Brain pericyte (primary cell): ENCODE results near the gene RCE1.

Experiments used
- DNase-seq: peaks from one replicate; pipeline ENCODE4 v3.0.0-alpha.2; 2012; ENCODE audit warnings: low read depth, low spot score

RCE1 gene

GRCh38 chr11:66844496-66845142 lies 1.4 kb downstream of the RCE1 start:
- no peak for DNase-seq

- DNase-seq, result no peak
Measured at GRCh38 chr11:66845143-66845875, 2.1 kb downstream of the RCE1 start.

GRCh38 chr11:66845876-66846212 lies 2.6 kb downstream of the RCE1 start:
- no peak for DNase-seq

GRCh38 chr11:66846671-66847091 lies 3.4 kb downstream of the RCE1 start:
- no peak for DNase-seq

DNA sequence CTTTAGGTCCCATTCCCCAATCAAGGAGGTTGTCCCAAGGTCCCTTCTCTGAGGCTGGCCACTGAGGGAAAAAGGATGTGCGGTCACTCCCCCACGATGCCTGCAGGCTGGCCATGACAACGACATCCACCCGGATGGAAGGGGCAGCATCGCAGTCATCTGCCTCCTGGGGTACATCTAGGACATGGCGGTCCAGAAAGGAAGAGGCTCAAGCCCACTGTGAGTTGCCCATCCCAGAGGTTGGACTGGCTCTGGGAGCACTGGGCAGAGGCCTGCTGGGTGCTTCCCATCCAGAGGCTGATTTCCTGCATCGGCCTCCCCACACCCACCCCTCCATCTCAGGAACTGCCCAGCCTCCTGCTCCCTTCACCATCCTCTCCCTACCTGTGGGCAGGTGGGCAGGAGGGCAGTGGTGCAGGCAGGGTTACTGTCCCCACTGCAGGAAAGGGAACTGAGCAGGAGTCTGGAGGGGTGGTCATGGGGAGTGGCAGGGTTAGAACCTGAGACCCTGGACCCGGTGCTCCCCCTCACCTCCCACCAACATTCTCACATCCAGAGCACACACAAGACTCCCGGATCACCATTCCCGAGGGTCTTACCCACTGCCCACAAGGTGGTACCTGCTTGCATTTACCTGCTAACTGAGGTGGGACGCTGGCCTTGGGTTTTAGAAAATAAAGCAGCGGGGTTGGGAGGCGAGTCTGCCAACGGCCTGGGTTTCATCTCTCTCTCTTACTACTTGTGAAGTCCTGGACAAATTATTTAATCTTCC lies 4.4 kb downstream of the RCE1 start:
- DNase-seq, result no peak

- no peak for DNase-seq
Measured at GRCh38 chr11:66848671-66849500, 5.6 kb downstream of the RCE1 start.

GRCh38 chr11:66849501-66850234 lies 6.4 kb downstream of the RCE1 start:
- no peak for DNase-seq

DNA sequence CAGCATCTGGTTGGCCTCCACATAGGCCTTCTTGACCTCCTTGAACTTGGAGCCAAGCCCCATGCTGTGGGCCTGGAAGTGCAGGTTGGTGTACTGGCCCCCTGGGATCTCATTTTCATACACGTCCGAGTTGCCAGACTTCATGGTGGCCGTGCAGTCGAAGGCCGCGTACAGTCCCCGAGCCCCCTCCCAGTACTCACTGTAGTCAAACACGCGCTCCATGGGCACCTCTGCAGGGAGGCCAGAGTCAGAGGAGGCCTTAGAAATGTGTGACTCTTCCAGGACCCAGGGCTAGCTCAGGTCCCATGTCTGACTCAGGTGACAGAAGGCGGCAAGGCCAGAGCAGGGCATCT lies 7.0 kb downstream of the RCE1 start:
- no peak for DNase-seq

GRCh38 chr11:66850588-66851238 lies 7.5 kb downstream of the RCE1 start:
- DNase-seq, result no peak

DNA sequence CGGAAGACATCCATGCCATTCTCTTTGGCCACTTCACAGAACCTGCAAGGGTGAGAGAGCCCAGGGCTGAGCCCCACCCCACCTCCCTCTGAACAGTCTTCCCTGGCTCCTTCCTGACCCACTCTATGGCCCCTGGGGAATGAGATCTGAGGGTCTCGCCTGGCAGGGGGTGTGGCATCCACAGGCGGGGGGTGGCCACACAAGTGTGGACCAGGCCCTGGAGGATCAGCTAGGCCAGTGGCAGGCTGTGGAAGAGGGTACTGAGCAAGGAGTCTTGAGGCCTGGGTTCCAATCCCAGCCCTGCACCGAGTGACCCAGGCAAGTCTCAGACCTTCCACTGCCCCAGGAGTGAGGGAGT lies 8.0 kb downstream of the RCE1 start:
- DNase-seq, result no peak

DNA sequence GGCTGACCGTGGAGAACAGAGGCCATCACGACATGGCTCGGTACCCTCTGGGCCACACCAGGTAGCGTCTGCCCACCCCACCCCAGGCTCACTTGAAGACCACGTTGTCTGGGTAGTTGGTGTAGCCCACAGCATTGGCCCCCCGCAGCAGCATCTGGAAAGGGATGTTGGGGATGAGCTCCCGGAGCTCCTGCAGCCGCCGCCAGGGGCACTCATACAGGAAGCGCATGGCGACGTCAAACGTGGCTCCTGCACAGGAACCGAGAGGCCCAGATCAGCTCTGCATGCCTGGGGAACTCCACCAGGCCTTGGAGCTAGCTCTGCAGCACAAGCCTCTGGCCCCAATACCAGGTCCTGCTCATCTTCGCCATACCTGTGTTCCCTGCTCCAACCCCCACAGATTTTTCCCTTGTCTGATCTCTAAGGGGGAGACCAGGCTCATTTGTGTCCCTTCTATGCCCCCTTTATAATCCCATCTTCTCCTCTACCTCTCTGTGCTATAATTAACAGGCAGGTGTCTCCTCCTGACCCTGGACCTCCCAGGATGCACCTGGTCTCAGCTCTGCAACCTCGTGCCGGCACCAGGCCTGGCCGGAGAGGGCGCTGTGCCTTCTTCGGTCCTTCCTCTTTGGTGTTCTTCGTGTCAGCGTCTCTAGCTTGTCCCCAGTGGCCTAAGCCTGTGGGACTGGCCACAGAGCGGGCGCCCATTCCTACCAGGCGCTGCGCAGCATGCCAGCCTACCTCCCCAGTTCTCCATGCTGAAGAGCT lies 8.6 kb downstream of the RCE1 start:
- no peak for DNase-seq

DNA sequence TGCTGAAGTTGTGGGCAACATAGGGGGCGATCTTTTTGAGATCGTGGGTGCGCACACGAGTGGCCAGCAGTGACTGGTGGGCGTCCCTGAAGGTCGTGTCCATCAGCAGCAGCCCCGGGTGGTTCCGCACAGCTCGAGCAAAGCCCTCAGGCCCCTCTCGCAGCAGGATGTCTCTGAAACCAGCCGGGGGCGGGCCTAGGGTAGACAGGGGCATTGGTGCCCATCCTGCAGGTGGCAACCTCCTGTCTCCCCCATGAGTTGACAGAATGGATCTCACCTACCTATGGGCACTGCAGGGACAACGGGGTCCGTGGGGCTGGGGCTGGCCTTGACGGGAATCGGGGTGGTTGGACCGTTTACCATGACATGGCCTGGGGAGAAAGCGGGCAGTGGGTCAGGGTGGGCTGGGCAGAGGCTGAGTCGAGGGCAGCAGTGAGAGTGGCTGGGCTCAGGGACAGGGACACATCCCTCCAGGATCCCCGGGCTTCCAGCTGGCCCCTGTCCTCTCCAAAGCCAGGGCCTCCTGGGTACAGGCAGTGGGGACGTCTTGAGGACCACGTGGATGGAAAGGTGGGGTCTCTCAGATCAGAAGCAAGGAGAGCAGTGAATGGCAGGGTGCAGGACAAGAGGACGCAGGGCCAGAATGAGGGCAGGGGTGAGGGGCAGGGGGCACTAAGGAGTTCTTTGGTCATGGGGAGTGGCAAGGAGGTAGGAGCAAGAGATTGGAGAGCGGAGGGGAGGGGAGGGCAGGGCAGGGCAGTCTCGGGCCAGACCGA lies 9.4 kb downstream of the RCE1 start:
- no peak for DNase-seq

DNA sequence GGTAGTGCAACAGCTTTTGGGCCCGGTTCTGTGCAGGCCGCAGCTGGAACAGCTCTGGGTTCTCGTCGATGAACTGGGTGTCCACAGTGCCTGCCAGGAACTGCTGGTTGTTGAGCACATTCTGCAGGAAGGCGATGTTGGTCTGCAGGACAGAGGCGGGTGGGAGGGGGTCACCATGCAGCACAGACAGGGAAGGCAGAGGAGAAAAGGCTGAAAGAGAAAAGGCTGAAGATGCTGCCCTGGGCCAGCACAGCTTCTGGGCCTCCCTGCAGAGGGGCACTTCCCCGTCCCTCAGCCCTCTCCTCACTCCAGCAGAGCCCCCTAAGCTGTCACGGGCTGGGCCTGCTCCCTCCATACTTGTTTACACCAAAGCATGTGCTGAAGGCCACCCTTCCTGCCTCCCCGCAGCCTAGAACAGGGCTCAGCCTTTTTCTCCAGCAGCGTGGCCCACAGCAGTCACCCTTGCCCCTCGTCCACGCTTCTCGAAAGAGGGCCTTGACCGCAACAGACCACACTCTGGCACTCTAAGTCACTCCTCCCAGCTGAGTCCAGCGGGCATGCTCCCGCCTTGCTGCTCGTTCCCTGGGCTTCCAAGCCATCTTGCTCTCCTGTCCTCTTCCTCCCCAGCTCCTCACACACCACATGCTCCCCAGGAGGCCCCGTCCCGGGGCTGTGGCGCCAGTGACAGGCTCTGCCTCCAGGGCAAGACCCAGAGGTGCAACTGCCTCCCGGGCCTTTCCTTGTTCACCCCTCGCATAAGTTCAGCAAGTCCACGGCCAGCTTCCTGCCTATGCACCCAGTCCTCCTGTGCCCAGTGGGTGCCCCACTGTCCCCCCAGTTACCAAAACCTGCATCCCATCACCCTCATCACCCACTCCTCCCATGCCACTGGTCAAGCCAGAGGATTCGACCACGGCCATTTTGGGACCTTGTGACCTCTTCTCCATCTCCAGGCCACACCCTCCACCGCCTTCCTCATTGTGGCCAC lies 10.3 kb downstream of the RCE1 start:
- DNase-seq, result no peak

- DNase-seq, result no peak
Measured at GRCh38 chr11:66854231-66854661, 11.0 kb downstream of the RCE1 start.

DNA sequence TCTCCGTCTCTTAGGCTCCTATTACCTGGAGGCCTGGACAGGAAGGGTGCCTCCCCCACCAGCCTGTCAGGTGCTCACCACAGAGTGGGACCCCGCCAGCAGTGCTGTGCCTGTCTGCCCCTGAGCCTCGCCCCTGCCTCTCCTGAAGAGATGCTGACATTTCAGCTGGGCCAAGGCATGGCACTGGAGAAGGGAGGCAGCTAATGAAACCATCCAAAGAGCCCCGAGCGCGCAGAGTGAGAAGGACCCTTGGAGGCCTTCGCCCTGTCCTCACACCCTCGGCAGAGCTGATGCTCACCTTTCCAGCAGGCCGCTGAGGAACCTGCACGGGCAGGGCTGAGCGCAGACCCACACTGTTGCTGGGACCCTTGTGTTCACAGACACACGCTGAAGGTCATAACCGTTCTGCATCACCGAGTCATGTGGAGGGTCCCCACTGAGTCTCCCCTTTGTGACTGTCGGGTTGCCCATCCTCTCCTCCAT lies 11.5 kb downstream of the RCE1 start:
- DNase-seq, result no peak

DNA sequence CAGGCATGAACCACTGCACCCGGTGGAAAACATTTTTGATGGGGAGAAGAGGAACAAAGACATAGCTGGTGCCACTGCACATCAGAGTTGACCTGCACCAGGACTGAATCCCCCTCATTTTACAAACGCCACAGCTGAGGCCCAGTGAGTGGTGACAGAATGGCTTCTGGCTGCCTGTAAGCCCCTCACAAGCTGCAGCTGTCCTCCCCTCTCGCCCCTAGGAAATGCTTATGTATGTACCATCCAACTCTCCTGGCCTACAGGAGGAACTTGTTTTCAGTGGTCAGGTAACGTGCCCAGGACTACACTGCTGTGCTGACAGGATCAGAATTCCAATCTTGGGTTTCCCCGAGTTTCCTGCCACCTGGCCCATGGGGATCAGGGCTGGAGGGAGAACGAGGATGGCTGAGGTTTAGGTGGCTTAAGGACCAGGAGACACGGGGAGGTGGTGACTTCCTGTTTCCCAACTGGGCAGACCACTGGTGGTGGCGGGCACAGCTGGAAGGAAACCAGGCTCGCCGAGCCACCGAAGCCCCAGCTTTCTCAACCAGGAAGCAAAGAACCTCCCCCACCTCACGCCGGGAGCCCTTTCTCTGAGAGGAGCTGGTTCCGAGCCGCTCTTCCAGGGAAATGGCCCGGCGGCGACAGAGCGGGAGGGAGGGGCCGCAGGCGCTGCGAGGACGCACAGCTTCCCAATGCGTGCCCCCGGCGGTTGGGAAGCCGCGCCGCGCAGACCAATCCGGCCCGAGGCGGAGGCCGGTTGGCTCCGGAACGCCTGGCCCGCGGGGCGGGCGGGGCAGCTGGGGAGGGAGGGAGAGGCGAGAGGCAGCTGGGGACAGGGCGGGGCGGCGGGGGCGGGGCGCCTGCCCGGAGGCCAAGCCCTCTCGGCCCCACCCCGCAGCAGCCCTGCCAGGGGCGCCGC lies 12.6 kb downstream of the RCE1 start:
- no peak for DNase-seq
